Spleen (tissue), 11 donors: ENCODE results near the gene THSD7A. TPM values are rescaled to one million over a fixed set of nuclear protein-coding genes. Genes with fewer than 3 reads are reported as not detected.

Experiments used
- DNase-seq: peaks from one replicate; pipeline ENCODE4 v3.0.0-alpha.2; 2020
- H3K27ac ChIP-seq, 8 donors: fragments of 200-600 bp; sonication (generic) in 7 of 8; 1 replicate in 4 of 8; 2 replicates in 4 of 8; pipeline versions ENCODE4 v1.5.0 to v1.8.0; 2016 to 2021; ENCODE audit warnings: inconsistent platforms in 4 of 8, mild to moderate bottlenecking in 4 of 8, moderate library complexity in 1 of 8
- H3K27me3 ChIP-seq, 7 donors: fragments of 200-600 bp; sonication (generic) in 6 of 7; replicated peaks in 1 of 7; 1 replicate in 4 of 7; 2 replicates in 3 of 7; pipeline versions ENCODE4 v1.5.0 to v1.8.0; 2016 to 2021; ENCODE audit warnings: inconsistent platforms in 3 of 7, mild to moderate bottlenecking in 1 of 7
- H3K36me3 ChIP-seq, 6 donors: fragments of 200-600 bp; sonication (generic) in 5 of 6; 1 replicate in 4 of 6; 2 replicates in 2 of 6; pipeline versions ENCODE4 v1.5.0 to v1.8.0; 2016 to 2021; ENCODE audit warnings: inconsistent platforms in 2 of 6
- H3K4me1 ChIP-seq, 6 donors: fragments of 200-600 bp; sonication (generic) in 5 of 6; 1 replicate in 3 of 6; 2 replicates in 3 of 6; pipeline versions ENCODE4 v1.5.0 to v1.8.0; 2016 to 2021; ENCODE audit warnings: inconsistent platforms in 3 of 6
- H3K4me3 ChIP-seq, 8 donors: fragments of 200-600 bp; sonication (generic) in 7 of 8; 1 replicate in 4 of 8; 2 replicates in 4 of 8; pipeline versions ENCODE4 v1.5.0 to v1.8.0; 2016 to 2021; ENCODE audit warnings: inconsistent platforms in 4 of 8, mild to moderate bottlenecking in 4 of 8, moderate library complexity in 2 of 8
- H3K9me3 ChIP-seq, 8 donors: fragments of 200-600 bp; sonication (generic) in 7 of 8; 1 replicate in 4 of 8; 2 replicates in 4 of 8; pipeline versions ENCODE4 v1.5.0 to v1.8.0; 2016 to 2021; ENCODE audit warnings: inconsistent platforms in 4 of 8
- POLR2A ChIP-seq, 3 donors: fragments of 450-650 bp; IDR thresholded peaks; one replicate each; pipeline ENCODE4 v1.5.1; 2017; ENCODE audit warnings: antibody characterized with exemption in 3 of 3, mild to moderate bottlenecking in 1 of 3
- POLR2AphosphoS5 ChIP-seq, 3 donors: sonication (generic); formaldehyde crosslinking; IDR thresholded peaks; one replicate each; pipeline ENCODE4 v1.5.1; 2017; ENCODE audit warnings: antibody characterized with exemption in 3 of 3
- WGBS, 5 donors: extraction: QIAGEN DNeasy Blood & Tissue Kit in 3 of 5; methylation state at CpG; one replicate each; pipeline versions ENCODE4 v1.1.5 to v1.1.7; 2013 to 2018; 5-methylcytosine and 5-hydroxymethylcytosine counted together
- intact Hi-C: fragments of 100-400 bp; cut with DNase I; formaldehyde crosslinking; loops from one replicate; pipeline ENCODE4 v1.15.0; 2023; ENCODE audit warnings: low total_unique reads
- polyA plus RNA-seq, 3 donors: library from polyadenylated mRNA; stranded (reverse); fragments of 200-250 nt; gene quantifications; one replicate each; pipeline ENCODE4 v1.2.1, GENCODE V29; 2013
- total RNA-seq, 7 donors: library from RNA; depleted of rRNA in 3 of 7; stranded (reverse); fragments of >200 nt in 3 of 7; fragmentation: NEBNext Ultra II Directional in 4 of 7; extraction: Animal tissue kit (Norgen Biotek cat#: 25700) in 4 of 7; gene quantifications; one replicate each; pipeline versions ENCODE4 v1.1.0 to v1.2.1, GENCODE V29; 2016 to 2021
- TF ChIP-seq, protein P1 (sequence below), 11 experiments: fragments of 200-600 bp in 7 of 11; fragments of 450-650 bp in 4 of 11; sonication (generic) in 4 of 11; IDR thresholded peaks in 8 of 11; conservative IDR thresholded peaks in 3 of 11; 1 replicate in 7 of 11; 2 replicates in 4 of 11; pipeline versions ENCODE4 v1.4.0 to v1.8.0; 2016 to 2021; ENCODE audit warnings: antibody characterized with exemption in 11 of 11, inconsistent platforms in 4 of 11, mild to moderate bottlenecking in 1 of 11
- donor health status: healthy with polysubstance abuse.
- donor health status: DM: no; HTN: no; CAD: no; lungs with moderate emphysema.
- donor health status: DM: no; HTN: no; CAD: no.
- donor health status: Bipolar disorder and iron deficiency.
- donor health status: healthy.
- donor health status: DM: no; HTN: no; CAD: no.
- donor health status: DM: yes; HTN: yes; CAD: no.

THSD7A gene
- total and polyA plus RNA-seq, 10 donors = 0.29 to 8.7 (median 4.2) TPM

DNA sequence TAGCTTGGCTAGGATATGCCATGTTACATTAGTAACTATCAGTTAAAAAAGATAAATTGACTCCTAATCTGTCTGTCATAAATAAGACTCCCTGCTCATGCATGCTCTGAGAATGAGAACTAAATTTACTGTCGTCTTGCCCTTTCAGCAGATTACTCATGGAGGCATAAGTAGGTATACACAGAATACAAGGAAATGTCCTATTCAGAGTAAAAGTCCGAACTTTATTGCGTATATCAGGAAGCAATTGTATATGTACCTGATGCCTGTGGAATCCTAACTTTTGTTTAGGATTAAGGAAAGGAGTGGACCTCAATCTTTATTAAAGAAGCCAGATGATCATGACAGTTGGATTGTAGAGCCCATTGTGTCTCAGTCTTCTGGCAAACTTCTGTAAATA is 118.6 kb downstream of the THSD7A start:
- DNase-seq = no peak
- TF ChIP-seq, protein P1, sequence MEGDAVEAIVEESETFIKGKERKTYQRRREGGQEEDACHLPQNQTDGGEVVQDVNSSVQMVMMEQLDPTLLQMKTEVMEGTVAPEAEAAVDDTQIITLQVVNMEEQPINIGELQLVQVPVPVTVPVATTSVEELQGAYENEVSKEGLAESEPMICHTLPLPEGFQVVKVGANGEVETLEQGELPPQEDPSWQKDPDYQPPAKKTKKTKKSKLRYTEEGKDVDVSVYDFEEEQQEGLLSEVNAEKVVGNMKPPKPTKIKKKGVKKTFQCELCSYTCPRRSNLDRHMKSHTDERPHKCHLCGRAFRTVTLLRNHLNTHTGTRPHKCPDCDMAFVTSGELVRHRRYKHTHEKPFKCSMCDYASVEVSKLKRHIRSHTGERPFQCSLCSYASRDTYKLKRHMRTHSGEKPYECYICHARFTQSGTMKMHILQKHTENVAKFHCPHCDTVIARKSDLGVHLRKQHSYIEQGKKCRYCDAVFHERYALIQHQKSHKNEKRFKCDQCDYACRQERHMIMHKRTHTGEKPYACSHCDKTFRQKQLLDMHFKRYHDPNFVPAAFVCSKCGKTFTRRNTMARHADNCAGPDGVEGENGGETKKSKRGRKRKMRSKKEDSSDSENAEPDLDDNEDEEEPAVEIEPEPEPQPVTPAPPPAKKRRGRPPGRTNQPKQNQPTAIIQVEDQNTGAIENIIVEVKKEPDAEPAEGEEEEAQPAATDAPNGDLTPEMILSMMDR (IDR thresholded peaks at IDR 0.05 in 8 of 11, conservative IDR thresholded peaks at IDR 0.05 in 3 of 11) = no peak
- TF ChIP-seq POLR2AphosphoS5 (IDR thresholded peaks at IDR 0.05) = no peak
- TF ChIP-seq POLR2A (IDR thresholded peaks at IDR 0.05) = no peak
- intact Hi-C loops = no loop called here
- H3K9me3 ChIP-seq = no peaks in the 10 kb centered on the region
- H3K4me1 ChIP-seq = no peaks in the 10 kb centered on the region
- H3K27ac ChIP-seq = no peak overlapping the region
- H3K36me3 ChIP-seq = no peaks in the 10 kb centered on the region
- no peaks in the 10 kb centered on the region for H3K27me3 ChIP-seq
- no peak overlapping the region for H3K4me3 ChIP-seq
- 52 to 77% (median 71%) methylated on average over 3 of the region's 3 CpGs for WGBS, 5 donors

DNA sequence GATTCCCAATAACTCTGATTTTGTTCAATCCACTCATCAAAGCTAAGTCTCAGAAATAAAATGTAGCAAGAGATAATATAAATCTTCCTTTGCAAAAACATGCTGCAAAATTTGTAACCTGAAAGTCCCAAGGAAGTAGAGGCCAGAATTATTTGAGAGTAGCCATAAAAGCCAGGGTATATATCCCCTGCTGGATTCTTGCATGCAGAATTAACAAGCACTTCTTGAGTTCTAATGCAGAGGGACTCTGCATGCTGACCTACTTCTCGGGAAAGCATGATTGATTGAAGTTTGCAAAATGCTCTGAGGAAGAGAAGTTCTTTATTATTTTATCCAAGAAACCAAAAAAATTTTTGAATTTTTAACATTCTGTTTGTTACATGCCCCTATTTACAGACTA is 121.6 kb downstream of the THSD7A start:
- TF ChIP-seq POLR2AphosphoS5 (IDR thresholded peaks at IDR 0.05) (no peak), POLR2A (IDR thresholded peaks at IDR 0.05) (no peak)
- TF ChIP-seq, protein P1 (IDR thresholded peaks at IDR 0.05 in 8 of 11, conservative IDR thresholded peaks at IDR 0.05 in 3 of 11) = no peak
- no peak overlapping the region for H3K27ac ChIP-seq
- intact Hi-C loops = no loop called here
- no peaks in the 10 kb centered on the region for H3K27me3 ChIP-seq
- H3K9me3 ChIP-seq = no peaks in the 10 kb centered on the region
- no peak overlapping the region for H3K4me3 ChIP-seq
- no peaks in the 10 kb centered on the region for H3K36me3 ChIP-seq
- WGBS, 5 donors = 61 to 90% (median 66%) methylated on average over 1 of the region's 1 CpG
- no peak for DNase-seq
- H3K4me1 ChIP-seq = no peaks in the 10 kb centered on the region

DNA sequence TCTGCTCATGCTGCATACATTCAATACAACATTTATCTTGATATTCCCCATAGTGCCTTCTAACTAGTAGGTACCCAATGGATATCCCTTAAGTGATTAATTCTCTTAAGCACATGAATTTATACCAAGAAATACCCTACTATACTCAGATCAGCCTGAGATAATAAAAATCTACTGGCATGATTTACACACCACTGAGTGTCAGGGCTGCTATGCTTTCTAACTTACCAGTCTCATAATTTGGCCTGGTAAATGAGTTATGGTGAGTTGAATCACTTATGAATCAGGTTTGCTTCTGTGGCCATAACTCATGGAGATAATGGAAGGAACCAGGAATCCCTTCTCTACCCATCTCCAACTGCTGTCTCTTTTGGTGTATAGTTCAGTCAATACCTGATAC is 122.8 kb downstream of the THSD7A start:
- H3K27me3 ChIP-seq = no peaks in the 10 kb centered on the region
- H3K4me3 ChIP-seq = no peak overlapping the region
- H3K9me3 ChIP-seq = no peaks in the 10 kb centered on the region
- intact Hi-C loops = no loop called here
- H3K27ac ChIP-seq = no peak overlapping the region
- TF ChIP-seq, protein P1 (IDR thresholded peaks at IDR 0.05 in 8 of 11, conservative IDR thresholded peaks at IDR 0.05 in 3 of 11) = no peak
- no peak for TF ChIP-seq POLR2AphosphoS5 (IDR thresholded peaks at IDR 0.05)
- no peak for TF ChIP-seq POLR2A (IDR thresholded peaks at IDR 0.05)
- DNase-seq = no peak
- H3K36me3 ChIP-seq = no peaks in the 10 kb centered on the region
- H3K4me1 ChIP-seq = no peaks in the 10 kb centered on the region

DNA sequence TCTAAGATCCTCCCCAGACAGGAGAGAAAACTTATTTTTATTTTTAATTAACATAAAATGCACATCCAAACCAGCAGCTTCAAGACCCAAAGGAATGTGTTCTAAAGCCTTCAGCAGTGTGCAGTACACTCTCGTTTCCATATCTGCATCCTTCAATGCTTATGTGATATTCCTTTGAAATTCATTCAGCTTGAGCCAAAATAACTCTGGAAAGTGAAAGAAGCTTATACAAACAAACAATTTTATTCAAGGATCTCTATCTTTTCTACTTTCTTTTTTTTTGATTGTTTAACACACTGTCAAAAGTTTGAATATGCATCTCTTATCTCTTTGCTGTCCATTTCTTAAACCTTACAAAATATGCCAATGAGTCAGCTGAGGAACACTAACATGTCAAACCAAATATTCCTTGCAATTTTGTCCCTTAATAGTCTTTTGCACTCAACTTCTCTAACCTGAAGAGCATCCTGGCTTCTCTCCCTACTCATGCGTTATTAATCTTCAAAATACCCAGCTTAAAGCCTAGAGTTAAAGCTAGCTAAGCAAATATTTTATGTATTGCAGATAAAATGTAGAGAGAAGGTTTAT is 124.3 kb downstream of the THSD7A start:
- no peaks in the 10 kb centered on the region for H3K27me3 ChIP-seq
- H3K4me1 ChIP-seq = no peaks in the 10 kb centered on the region
- no peaks in the 10 kb centered on the region for H3K36me3 ChIP-seq
- intact Hi-C loops = no loop called here
- no peak for DNase-seq
- no peak overlapping the region for H3K27ac ChIP-seq
- H3K9me3 ChIP-seq = no peaks in the 10 kb centered on the region
- H3K4me3 ChIP-seq = no peak overlapping the region
- WGBS, 5 donors = 43 to 60% (median 52%) methylated on average over 2 of the region's 2 CpGs
- TF ChIP-seq, protein P1 (IDR thresholded peaks at IDR 0.05 in 8 of 11, conservative IDR thresholded peaks at IDR 0.05 in 3 of 11) = no peak
- TF ChIP-seq POLR2AphosphoS5 (IDR thresholded peaks at IDR 0.05) (no peak), POLR2A (IDR thresholded peaks at IDR 0.05) (no peak)
